NCI-H226 (cell line): ENCODE results near the gene CAPSL.
"Not testable (repeated sequence)": the region's sequence is repeated elsewhere in the genome, so short reads cannot be mapped to it uniquely, and the experiment has no call there.

Experiments used
- DNase-seq: peaks from one replicate; pipeline ENCODE4 v3.0.0-alpha.2; 2015

CAPSL gene

GRCh38 chr5:35938568-35939227 lies at the start of gene CAPSL:
CAPSL (minus strand) TSS chr5:35938622; CDS start chr5:35921120, 17,502 bp downstream.
- no peak for DNase-seq

DNA sequence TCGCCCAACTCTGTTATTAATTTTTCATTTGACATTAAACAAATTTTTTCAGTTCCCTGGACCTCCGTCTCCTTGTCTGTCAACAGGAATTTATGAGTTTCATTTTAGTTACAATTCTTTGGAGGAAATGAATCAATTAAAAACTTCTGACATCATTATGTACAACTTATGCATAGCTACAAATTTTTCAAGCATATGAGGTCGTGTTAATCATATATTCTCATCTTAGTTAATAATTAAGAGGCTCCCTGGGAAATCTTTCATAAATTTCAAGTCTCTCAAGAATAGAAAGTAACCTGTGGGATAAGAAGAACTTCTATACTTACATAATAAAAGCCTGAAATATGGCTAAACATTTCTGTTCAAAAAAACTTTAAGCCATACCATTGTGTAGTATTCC lies 49.4 kb upstream of the CAPSL start:
- DNase-seq = no peak

- no peak for DNase-seq
Measured at GRCh38 chr5:35979715-35980114, 41.3 kb upstream of the CAPSL start.

DNA sequence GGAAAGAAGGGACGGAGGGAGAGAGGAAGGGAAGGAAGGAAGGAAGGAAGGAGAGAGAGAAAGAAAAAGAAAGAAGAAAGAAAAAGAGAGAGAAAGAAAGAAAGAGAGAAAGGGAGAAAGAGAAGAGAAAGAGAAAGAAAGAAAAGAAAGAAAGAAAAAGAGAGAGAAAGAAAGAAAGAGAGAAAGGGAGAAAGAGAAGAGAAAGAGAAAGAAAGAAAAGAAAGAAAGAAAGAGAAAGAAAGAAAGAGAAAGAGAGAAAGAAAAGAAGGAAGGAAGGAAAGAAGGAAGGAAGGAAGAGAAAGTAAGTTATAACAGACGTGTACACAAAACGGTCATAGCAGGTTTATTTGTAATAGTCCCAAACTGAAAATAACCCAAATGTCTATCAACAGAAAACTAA lies 38.4 kb upstream of the CAPSL start:
- not testable (repeated sequence) for DNase-seq

GRCh38 chr5:35974570-35974969 lies 36.1 kb upstream of the CAPSL start:
- no peak for DNase-seq

DNA sequence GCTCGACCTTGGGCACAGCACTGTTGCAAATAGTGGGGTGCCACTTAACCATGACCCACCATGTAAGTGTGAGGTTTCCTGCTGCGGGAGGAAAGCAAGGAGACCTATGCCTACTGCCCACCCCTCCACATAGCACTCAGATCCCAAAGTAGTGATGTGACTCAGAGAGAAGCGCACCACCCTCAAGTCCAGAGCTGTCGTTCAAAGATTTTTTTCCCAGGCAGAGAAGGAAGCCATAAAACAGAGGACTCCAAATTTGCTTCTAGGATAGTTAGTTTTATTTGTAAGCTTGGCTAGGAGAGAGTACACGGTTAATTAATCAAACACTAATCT lies 33.4 kb upstream of the CAPSL start:
- no peak for DNase-seq

- DNase-seq = no peak
Measured at GRCh38 chr5:35971186-35971877, 32.9 kb upstream of the CAPSL start.

GRCh38 chr5:35963381-35963843 lies 25.0 kb upstream of the CAPSL start:
- no peak for DNase-seq

GRCh38 chr5:35960328-35960727 lies 21.9 kb upstream of the CAPSL start:
- DNase-seq = no peak

- no peak for DNase-seq
Measured at GRCh38 chr5:35956429-35956828, 18.0 kb upstream of the CAPSL start.

DNA sequence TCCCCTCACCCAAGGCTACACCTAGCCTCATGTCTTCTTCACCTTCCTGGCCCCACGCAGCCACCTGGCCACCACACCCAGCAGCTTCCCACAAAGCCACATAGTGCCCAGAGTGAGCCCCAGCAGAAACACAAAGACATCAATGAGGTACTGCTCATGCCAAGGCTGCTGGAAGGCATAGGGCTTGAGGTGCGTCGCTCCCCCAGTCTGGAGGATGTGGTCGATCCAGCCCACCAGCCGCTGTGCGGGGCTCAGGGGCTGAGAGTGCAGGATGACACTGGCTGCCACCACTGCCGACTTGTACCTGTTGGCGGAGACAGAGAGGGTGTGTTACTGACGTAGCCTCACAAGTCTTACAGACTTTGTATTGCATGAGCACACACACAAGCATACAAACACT lies 15.8 kb upstream of the CAPSL start:
- no peak for DNase-seq

DNA sequence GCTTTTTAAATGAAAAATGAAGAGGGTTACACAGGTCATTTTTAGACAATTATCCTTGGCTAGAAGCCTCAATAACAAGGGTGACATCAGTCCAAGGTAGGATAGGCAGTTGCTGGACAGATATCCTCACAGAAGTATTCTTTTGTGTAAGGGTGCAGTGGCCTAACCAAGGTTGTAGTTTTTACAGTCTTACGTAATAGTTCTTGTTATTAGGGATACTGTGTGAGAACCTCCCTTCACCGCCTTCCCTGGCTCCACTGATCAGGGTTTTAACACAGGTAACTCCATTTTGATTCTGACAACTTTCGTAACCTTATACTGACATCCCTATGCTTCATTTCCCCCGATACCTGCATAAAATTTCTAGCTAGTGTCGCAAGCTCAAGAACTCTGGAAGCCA lies 8.7 kb upstream of the CAPSL start:
- DNase-seq = no peak

DNA sequence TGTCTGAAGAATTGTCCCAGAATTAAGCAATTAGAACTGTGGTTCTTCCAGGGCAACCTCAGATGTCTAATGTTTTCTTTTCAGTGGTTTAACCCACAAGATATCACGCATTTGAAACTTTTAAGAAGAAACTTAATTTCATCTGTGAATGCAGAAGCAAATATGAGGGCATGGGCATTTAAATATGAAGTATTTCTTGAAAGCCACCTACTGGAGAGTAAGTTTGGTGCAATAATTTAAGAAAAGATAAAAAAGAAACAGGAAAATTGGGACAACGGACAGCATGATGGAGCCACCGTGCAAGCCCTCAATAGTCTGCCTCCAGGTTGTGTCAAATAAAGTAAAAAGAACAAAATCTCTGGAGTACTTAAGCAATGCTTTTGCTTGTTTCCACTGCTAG lies 1.2 kb upstream of the CAPSL start:
- no peak for DNase-seq

DNA sequence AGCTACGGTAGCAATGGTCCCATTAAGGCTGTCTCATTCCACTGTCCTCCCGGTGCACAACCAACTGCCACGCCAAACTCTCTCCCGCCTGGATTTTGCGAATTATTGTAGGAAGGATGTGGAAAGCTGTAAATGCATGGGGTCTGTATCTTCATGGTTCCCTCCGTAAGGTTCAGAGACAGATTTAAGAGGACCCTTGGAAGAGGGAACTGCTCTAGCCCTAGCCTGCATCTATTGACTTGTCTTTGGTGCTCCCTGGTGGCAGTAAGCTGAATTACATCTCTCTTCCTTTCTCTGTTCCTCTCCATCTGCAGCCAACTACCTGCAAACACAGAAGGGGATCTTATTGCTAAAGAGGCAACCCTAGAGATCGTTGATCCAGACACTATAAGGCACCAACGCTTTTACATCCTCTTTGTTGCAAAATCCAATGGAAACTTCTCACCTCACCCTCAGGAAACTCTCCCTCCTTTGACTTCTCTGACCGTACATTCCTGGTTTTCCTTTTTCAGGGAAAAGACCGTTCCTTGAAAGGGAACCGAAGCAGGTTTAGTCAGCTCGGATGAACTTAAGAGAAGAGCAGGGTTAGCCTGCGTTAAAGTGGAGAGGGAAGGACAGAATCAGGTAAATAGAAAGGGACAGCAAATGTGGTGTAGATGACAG lies 11.9 kb downstream of the CAPSL start:
- DNase-seq = no peak

GRCh38 chr5:35924950-35925722 lies 13.3 kb downstream of the CAPSL start:
- peak; percentile 61 for DNase-seq

- DNase-seq = peak; percentile 52
Measured at GRCh38 chr5:35924122-35924949, 14.1 kb downstream of the CAPSL start.

GRCh38 chr5:35922468-35922867 lies 16.0 kb downstream of the CAPSL start:
- DNase-seq = no peak

DNA sequence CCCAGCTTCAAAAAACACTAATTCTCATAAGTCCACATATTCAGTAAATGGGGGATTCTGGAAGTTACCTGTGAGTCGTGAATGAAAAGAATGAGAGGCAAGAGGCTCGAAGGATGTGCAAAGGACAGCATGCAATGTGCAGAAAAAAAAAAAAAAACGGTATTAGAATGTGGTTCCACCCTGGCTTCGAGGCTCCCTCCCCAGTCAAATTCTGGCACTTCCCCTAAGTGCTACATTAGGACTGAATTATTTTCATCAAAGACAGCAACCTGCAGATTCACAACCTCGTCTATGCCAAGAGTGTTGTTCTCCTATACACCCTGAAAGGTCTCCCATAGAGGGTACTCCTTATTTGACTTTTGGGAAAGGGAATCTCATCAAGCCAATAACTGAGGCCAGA lies 16.5 kb downstream of the CAPSL start:
- DNase-seq = no peak

- DNase-seq = no peak
Measured at GRCh38 chr5:35920890-35921289, 17.5 kb downstream of the CAPSL start.

DNA sequence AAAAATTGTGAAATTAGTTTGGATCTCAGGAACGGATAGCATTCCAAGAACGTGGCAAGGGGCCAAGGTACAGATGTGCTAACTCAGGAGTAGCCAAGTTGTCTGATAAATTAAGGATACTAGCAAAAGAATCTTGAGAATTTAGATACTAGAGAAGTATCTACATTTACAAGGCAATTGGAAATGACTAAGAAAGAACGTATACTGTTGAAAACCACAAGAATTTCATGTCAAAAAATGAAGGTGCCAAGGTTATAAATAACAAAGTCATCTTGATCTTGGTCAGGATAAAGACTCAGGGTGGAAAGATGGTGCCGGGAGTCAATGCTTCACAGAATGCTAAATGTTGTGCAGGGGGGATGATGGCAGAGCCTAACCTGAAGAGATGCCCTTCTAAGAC lies 19.2 kb downstream of the CAPSL start:
- peak; percentile 90 for DNase-seq

GRCh38 chr5:35908814-35909213 lies 29.6 kb downstream of the CAPSL start:
- DNase-seq = no peak

DNA sequence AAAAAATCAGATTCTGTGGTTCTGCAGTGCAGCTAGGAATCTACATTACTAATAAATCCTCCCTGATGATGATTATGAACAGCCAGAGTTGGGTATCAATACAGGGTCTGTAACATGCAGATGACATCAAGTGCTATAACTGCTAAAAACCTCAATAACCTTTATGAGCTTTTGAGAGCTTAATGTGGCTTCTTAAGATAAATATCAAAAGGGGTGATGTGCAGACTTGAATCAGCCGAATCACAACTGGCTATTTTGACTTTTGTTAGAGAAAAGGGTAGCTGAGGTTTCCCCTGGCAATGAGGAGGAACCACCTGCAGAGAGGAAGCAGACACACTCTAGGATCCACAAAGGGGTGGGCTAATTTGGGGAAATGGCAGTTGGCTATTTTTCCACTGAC lies 30.2 kb downstream of the CAPSL start:
- DNase-seq = no peak
